K562 (cell line): ENCODE results near the gene ERVFRD-1. TPM values are rescaled to one million over a fixed set of nuclear protein-coding genes. Genes with fewer than 3 reads are reported as not detected.

Source experiments
- ARID1B ChIP-seq: fragments of 450-650 bp; IDR thresholded peaks from 2 replicates; pipeline ENCODE4 v1.6.1; 2016; ENCODE audit warnings: antibody characterized with exemption, mild to moderate bottlenecking, inconsistent platforms
- ASH1L ChIP-seq: fragments of 450-650 bp; IDR thresholded peaks from 2 replicates; pipeline ENCODE4 v1.6.1; 2018; ENCODE audit warnings: borderline replicate concordance, mild to moderate bottlenecking, low read depth; ENCODE audit not compliant: partially characterized antibody
- EP300 ChIP-seq: IDR thresholded peaks from 2 replicates; pipeline ENCODE4 v1.6.1; 2012; ENCODE audit warnings: low read length, improper control_type of control experiment
- ERF ChIP-seq: fragments of 450-650 bp; formaldehyde crosslinking; IDR thresholded peaks from 2 replicates; pipeline ENCODE4 v1.4.0; 2020; ENCODE audit warnings: mild to moderate bottlenecking, mixed read lengths
- ETS1 ChIP-seq: conservative IDR thresholded peaks from 2 replicates; pipeline ENCODE4 v1.6.1; 2011; ENCODE audit warnings: low read depth, mild to moderate bottlenecking, low read length; ENCODE audit not compliant: control insufficient read depth
- ETV5 ChIP-seq: sonication (generic); formaldehyde crosslinking; IDR thresholded peaks from 2 replicates; pipeline ENCODE4 v1.4.0; 2020; ENCODE audit warnings: low read depth, mild to moderate bottlenecking, missing genetic modification reagents
- GTF2A2 ChIP-seq: IDR thresholded peaks from 2 replicates; pipeline ENCODE4 v1.6.1; 2016; ENCODE audit warnings: mild to moderate bottlenecking, missing genetic modification characterization, missing compliant biosample characterization
- MCM7 ChIP-seq, 2 experiments: fragments of 450-650 bp; IDR thresholded peaks; 2 replicates each; pipeline ENCODE4 v1.6.1; 2016 to 2018
- NCOA6 ChIP-seq: fragments of 450-650 bp; IDR thresholded peaks from 2 replicates; pipeline ENCODE4 v1.6.1; 2017; ENCODE audit warnings: mild to moderate bottlenecking
- PCBP1 ChIP-seq: fragments of 200-400 bp; formaldehyde crosslinking; IDR thresholded peaks from 2 replicates; pipeline ENCODE4 v1.6.1; 2018; ENCODE audit warnings: mild to moderate bottlenecking, low read depth, low read length; ENCODE audit not compliant: poor library complexity, severe bottlenecking
- POLR2H ChIP-seq: IDR thresholded peaks from 2 replicates; pipeline ENCODE4 v1.6.1; 2016; ENCODE audit warnings: missing genetic modification characterization, low read depth, mild to moderate bottlenecking, control low read depth, missing compliant biosample characterization, moderate library complexity
- SMARCC2 ChIP-seq: fragments of 450-650 bp; IDR thresholded peaks from 2 replicates; pipeline ENCODE4 v1.6.1; 2017; ENCODE audit warnings: antibody characterized with exemption, moderate library complexity, mild to moderate bottlenecking, low read depth
- WHSC1 ChIP-seq: IDR thresholded peaks from one replicate; pipeline ENCODE4 v1.6.1; 2012; ENCODE audit warnings: low read length, control low read depth, inconsistent platforms
- XRCC5 ChIP-seq: fragments of 200-400 bp; formaldehyde crosslinking; IDR thresholded peaks from 2 replicates; pipeline ENCODE4 v1.6.1; 2017; ENCODE audit warnings: low read depth, mild to moderate bottlenecking, low read length
- YY1 ChIP-seq, 3 experiments: IDR thresholded peaks; 2 replicates each; pipeline ENCODE4 v1.6.1; 2011; ENCODE audit warnings: low read length in 2 of 3, mild to moderate bottlenecking in 2 of 3, moderate library complexity in 2 of 3, borderline replicate concordance in 1 of 3, control low read depth in 1 of 3, low read depth in 1 of 3; ENCODE audit not compliant: insufficient read depth in 3 of 3, insufficient replicate concordance in 2 of 3, control insufficient read depth in 1 of 3, insufficient read length in 1 of 3; ENCODE audit errors: extremely low read depth in 1 of 3
- ZC3H8 ChIP-seq: fragments of 450-650 bp; IDR thresholded peaks from 2 replicates; pipeline ENCODE4 v1.6.1; 2017
- ZFP30 ChIP-seq: fragments of 250-450 bp; sonication (Bioruptor Pico); IDR thresholded peaks from 2 replicates; pipeline ENCODE4 v1.8.0; 2022; ENCODE audit warnings: moderate library complexity, mild to moderate bottlenecking, inconsistent platforms, borderline replicate concordance
- ZNF143 ChIP-seq: sonication (generic); formaldehyde crosslinking; IDR thresholded peaks from 2 replicates; pipeline ENCODE4 v1.9.0; 2022; ENCODE audit warnings: mild to moderate bottlenecking, missing genetic modification reagents
- ZNF561 ChIP-seq: fragments of 450-650 bp; formaldehyde crosslinking; conservative IDR thresholded peaks from 2 replicates; pipeline ENCODE4 v1.4.0; 2020; ENCODE audit warnings: mild to moderate bottlenecking, moderate library complexity
- ZNF707 ChIP-seq: fragments of 250-450 bp; sonication (Bioruptor Pico); conservative IDR thresholded peaks from 2 replicates; pipeline ENCODE4 v1.8.0; 2022; ENCODE audit warnings: inconsistent platforms, mild to moderate bottlenecking, moderate library complexity
- polyA plus RNA-seq, 8 experiments: library from polyadenylated mRNA; depleted of rRNA in 4 of 8; stranded (reverse) in 5 of 8; unstranded in 3 of 8; fragments of >200 nt; fragmentation: Nextera tagmentation in 2 of 8; fragmentation: Illumina TruSeq in 1 of 8; extraction: Ambion mirVana in 2 of 8; extraction: Trizol in 1 of 8; gene quantifications; 2 replicates each; pipeline versions ENCODE4 v1.2.1 to v1.2.3, GENCODE V29; 2011 to 2014; ENCODE audit warnings: inconsistent platforms in 1 of 8, missing spikeins in 1 of 8
- total RNA-seq, 7 experiments: library from RNA; depleted of rRNA in 6 of 7; stranded (reverse); fragments of >200 nt in 6 of 7; fragmentation: Illumina TruSeq in 2 of 7; extraction: Trizol in 2 of 7; gene quantifications; 2 replicates each; pipeline versions ENCODE4 v1.2.1 to v1.2.3, GENCODE V29; 2011 to 2021; ENCODE audit warnings: low replicate concordance in 1 of 7
- TF ChIP-seq, protein P1 (sequence below): fragments of 450-650 bp; IDR thresholded peaks from 2 replicates; pipeline ENCODE4 v1.6.1; 2016
- TF ChIP-seq, protein P2 (sequence below): fragments of 450-650 bp; IDR thresholded peaks from 2 replicates; pipeline ENCODE4 v1.6.1; 2017; ENCODE audit warnings: antibody characterized with exemption

ERVFRD-1 gene
- total and polyA plus RNA-seq, 9 of the 15 experiments (the other 6 are each of a cell fraction or from before 2014, with no cell fraction given): 0.05 to 0.14 (median 0.09) TPM; not detected in 2

GRCh38 chr6:11092668-11093375 is 18.7 kb downstream of the ERVFRD-1 start (continued):
- TF ChIP-seq EP300 (no peak), POLR2H (tag) (no peak), SMARCC2 (peak; percentile 33; the same call in 1 of the 2 replicates), PCBP1 (no peak), ETS1 (no peak), WHSC1 (no peak), ERF (CRISPR knock-in tag) (no peak), ZNF561 (CRISPR knock-in tag) (no peak), ZNF707 (CRISPR knock-in tag) (no peak), MCM7 (IDR thresholded peaks at IDR 0.05) (no peak), ETV5 (peak; percentile 21; the same call in 1 of the 2 replicates), NCOA6 (no peak), GTF2A2 (tag) (no peak), ZC3H8 (no peak), ZNF143 (no peak), YY1 (IDR thresholded peaks at IDR 0.05; ENCODE audit: borderline replicate concordance in 1 of 3, control insufficient read depth in 1 of 3, extremely low read depth in 1 of 3, insufficient read depth in 3 of 3, insufficient read length in 1 of 3, insufficient replicate concordance in 2 of 3, low read depth in 1 of 3, low read length in 2 of 3) (no peak), ZFP30 (CRISPR knock-in tag) (no peak), ASH1L (no peak), XRCC5 (no peak), ARID1B (no peak)
- TF ChIP-seq, protein P1, sequence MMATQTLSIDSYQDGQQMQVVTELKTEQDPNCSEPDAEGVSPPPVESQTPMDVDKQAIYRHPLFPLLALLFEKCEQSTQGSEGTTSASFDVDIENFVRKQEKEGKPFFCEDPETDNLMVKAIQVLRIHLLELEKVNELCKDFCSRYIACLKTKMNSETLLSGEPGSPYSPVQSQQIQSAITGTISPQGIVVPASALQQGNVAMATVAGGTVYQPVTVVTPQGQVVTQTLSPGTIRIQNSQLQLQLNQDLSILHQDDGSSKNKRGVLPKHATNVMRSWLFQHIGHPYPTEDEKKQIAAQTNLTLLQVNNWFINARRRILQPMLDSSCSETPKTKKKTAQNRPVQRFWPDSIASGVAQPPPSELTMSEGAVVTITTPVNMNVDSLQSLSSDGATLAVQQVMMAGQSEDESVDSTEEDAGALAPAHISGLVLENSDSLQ: no peak
- TF ChIP-seq, protein P2, sequence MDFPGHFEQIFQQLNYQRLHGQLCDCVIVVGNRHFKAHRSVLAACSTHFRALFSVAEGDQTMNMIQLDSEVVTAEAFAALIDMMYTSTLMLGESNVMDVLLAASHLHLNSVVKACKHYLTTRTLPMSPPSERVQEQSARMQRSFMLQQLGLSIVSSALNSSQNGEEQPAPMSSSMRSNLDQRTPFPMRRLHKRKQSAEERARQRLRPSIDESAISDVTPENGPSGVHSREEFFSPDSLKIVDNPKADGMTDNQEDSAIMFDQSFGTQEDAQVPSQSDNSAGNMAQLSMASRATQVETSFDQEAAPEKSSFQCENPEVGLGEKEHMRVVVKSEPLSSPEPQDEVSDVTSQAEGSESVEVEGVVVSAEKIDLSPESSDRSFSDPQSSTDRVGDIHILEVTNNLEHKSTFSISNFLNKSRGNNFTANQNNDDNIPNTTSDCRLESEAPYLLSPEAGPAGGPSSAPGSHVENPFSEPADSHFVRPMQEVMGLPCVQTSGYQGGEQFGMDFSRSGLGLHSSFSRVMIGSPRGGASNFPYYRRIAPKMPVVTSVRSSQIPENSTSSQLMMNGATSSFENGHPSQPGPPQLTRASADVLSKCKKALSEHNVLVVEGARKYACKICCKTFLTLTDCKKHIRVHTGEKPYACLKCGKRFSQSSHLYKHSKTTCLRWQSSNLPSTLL: no peak
